Dendritic cell treated with granulocyte-macrophage colony-stimulating factor and Interleukin-4, amounts not matched to agents 40 ng/mL and 50 ng/mL, for 4 days (primary cell): ENCODE data around the gene TMEM178B.

Source experiments
- H3K27ac Mint-ChIP-seq: one replicate; pipeline ENCODE4 v1.8.0; 2022; ENCODE audit warnings: mild to moderate bottlenecking, mixed read lengths
- H3K27me3 Mint-ChIP-seq: one replicate; pipeline ENCODE4 v1.8.0; 2022; ENCODE audit warnings: mild to moderate bottlenecking, mixed read lengths
- H3K36me3 Mint-ChIP-seq: one replicate; pipeline ENCODE4 v1.8.0; 2022; ENCODE audit warnings: low read depth, mixed read lengths
- H3K4me1 Mint-ChIP-seq: one replicate; pipeline ENCODE4 v1.8.0; 2022; ENCODE audit warnings: low read depth, mixed read lengths
- H3K4me3 Mint-ChIP-seq: one replicate; pipeline ENCODE4 v1.8.0; 2022; ENCODE audit warnings: mild to moderate bottlenecking, moderate library complexity, mixed read lengths
- H3K9me3 Mint-ChIP-seq: one replicate; pipeline ENCODE4 v1.8.0; 2022; ENCODE audit warnings: mixed read lengths
- intact Hi-C: fragments of 100-400 bp; cut with micrococcal nuclease; formaldehyde crosslinking; loops from one replicate; pipeline ENCODE4 v1.15.0; 2022

The TMEM178B gene

DNA sequence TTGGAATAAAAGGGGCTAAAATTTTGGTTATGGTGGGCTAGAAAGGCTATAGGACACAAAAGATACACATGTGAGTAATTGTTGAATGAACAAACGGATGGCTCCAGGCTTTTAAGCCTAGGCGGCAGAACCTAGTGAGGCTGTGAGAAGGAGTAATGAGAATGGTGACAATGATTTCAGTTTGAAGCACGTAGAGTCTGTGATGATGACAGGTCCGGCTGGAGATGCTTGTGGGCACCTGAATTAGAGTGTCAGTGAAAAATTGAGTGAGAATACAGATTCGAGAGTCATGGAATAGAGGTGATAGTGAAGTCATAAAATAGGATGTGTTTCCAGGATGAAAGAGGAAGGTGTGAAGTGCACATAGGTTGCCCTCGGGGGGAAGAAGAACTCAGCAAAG is 170.6 kb downstream of the TMEM178B start:
- Mint-ChIP-seq H3K36me3 (no peaks in the 10 kb centered on the region), H3K27ac (no peak overlapping the region), H3K9me3 (no peaks in the 10 kb centered on the region), H3K4me1 (no peaks in the 10 kb centered on the region), H3K27me3 (peaks cover 2% of the 10 kb centered on the region), H3K4me3 (no peak overlapping the region)
- intact Hi-C loops = no loop called here

DNA sequence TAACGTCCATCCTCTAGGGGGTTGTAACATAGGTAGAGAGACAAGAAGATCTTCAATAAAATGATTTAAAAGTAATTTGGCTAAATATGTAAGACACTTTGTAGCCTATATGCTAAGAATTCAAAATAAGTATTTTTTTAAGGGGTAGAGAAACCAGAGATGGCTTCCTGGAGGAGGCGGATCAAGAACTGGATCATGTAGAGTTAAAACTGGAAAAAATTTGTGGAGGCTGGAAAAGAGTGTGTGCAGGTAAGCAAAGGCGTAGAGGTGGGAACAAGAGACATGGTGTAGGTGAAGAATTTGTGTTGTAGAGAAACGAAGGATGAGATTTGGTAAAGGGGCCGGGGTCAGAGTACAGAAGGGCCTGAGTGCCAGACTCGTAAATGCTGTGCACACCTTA is 172.6 kb downstream of the TMEM178B start:
- Mint-ChIP-seq H3K27ac (no peak overlapping the region), H3K9me3 (no peaks in the 10 kb centered on the region), H3K36me3 (no peaks in the 10 kb centered on the region), H3K4me3 (no peak overlapping the region), H3K4me1 (no peaks in the 10 kb centered on the region), H3K27me3 (peaks cover 2% of the 10 kb centered on the region)
- intact Hi-C loops = no loop called here

DNA sequence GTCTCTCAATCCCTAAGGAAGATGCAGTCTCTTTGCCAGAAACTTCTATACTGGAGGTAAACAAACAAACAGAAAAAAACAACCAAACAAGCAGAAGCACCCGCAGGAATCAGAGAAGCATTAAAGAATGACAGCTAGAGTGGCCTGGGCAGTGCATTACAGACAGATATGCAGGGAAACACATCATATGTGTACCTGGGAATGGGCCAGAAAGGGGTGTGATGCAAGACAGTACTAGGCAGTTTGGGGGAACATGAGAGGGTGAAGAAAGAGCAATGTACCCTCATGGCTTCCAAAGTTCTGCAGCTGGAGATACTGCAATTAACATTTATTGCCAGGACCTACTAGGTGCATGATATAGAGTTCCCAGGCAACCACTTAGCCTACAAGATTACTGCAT is 177.3 kb downstream of the TMEM178B start:
- Mint-ChIP-seq H3K27ac (no peak overlapping the region), H3K4me3 (no peak overlapping the region), H3K36me3 (no peaks in the 10 kb centered on the region), H3K4me1 (no peaks in the 10 kb centered on the region), H3K27me3 (peaks cover 2% of the 10 kb centered on the region), H3K9me3 (no peaks in the 10 kb centered on the region)
- intact Hi-C loops = no loop called here

DNA sequence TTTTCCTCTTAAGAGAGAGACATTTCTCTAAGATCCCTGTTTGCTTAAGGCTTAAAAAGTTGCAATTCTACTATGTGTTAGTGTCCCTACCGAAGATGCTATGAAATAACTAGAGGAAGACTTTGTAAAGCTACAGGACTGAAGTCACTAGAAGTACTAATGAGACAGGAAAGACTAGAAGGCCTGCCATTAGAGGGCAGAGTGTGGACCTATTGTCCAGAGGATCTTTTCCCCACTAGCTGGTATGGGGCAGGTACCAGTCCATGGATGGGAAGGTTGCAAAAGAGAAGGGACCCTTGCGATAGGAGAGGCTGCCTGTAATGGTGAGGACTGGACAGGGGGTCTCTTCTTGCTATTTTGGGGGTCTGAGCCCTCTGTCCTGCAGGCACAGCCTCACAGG is 178.1 kb downstream of the TMEM178B start:
- intact Hi-C loops = no loop called here

DNA sequence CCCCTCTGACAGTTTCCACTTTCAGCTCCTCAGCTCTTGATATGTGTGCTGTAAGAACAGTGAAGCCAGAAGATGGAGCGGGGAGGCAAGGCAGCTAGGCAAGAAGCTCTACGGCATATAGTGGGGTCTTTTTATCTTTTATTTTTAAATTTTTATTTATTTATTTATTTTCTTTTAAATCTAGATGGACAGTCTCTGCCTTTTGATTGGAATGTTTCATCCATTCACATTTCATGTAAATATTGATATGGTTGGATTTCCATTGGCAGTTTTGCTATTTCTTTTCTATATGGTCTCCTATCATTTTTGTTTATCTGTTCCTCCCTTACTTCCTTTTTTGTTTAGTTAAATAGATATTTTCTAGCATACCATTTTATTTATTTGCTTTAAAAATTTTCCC is 183.7 kb downstream of the TMEM178B start:
- H3K4me1 Mint-ChIP-seq = no peaks in the 10 kb centered on the region
- intact Hi-C loops = no loop called here
- no peak overlapping the region for H3K4me3 Mint-ChIP-seq
- H3K27me3 Mint-ChIP-seq = no peaks in the 10 kb centered on the region
- no peaks in the 10 kb centered on the region for H3K36me3 Mint-ChIP-seq
- peaks cover 19% of the 10 kb centered on the region for H3K9me3 Mint-ChIP-seq
- H3K27ac Mint-ChIP-seq = no peak overlapping the region

More for the DNA sequence above, 178.1 kb downstream of the TMEM178B start:
- Mint-ChIP-seq H3K4me1 (no peaks in the 10 kb centered on the region), H3K36me3 (no peaks in the 10 kb centered on the region), H3K27me3 (peaks cover 2% of the 10 kb centered on the region), H3K27ac (no peak overlapping the region), H3K4me3 (no peak overlapping the region), H3K9me3 (no peaks in the 10 kb centered on the region)

DNA sequence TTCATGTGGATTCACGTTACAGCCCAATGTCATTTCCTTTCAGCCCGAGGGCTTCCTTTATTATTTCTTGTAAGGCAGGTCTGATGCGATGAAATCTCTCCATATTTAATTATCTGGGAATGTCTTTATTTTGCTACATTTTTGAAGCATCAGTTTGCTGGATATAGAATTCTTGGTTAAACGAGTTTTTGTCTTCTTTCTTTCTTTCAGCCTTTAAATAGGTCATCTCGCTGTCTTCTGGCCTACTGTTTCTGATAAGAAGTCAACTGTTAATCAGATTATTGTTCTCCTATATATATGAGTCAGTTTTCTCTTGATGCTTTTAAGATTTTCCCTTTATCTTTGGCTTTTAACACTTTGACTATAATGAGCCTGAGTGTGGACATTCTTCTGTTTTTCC is 184.7 kb downstream of the TMEM178B start:
- no peak overlapping the region for H3K27ac Mint-ChIP-seq
- intact Hi-C loops = no loop called here
- H3K4me3 Mint-ChIP-seq = no peak overlapping the region
- no peaks in the 10 kb centered on the region for H3K27me3 Mint-ChIP-seq
- no peaks in the 10 kb centered on the region for H3K36me3 Mint-ChIP-seq
- peaks cover 19% of the 10 kb centered on the region for H3K9me3 Mint-ChIP-seq
- H3K4me1 Mint-ChIP-seq = no peaks in the 10 kb centered on the region

DNA sequence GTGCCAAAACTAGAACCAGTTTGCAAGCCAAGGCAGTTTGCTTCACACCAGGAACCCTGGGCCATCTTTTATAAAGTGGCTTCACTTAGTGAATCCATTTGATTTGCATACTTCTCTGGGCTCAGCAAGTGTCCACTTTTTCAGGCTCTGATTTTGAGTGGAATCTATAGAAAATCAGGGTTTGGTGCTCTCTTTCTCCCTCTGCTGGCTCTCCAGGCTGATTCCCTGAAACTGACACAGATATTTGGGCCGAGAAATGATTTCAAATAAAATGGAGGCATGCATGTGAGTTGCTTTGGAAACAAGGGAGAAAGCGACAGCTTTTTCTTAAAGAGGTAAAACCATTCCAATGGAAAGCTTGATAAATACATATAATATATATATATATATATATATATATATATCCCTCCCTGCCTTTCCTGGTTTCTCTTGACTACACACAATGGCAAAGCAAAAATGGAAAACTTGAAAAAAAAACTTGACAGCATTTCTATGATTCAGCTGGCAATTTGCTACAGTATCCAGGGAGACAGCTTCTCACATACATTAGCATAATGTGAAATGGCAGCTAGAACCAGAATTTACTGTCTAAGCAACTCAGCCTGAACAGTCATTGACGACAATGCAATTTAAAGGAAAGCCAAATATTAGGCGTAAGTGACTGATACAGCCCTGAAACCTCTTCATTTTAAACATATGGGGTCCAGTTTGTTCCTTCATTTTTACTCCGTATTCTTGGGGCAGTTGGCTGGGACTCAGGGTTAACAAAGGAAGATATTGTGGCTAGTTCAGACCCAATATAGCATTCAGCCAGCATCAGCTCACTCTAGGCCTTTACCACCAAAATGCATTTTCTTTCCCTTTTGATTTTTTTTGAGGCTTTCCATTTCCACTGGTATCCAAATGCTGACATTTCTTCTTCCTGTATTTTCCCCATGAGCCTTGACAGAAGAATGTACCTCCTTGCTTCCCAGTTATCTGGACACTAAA is 188.5 kb downstream of the TMEM178B start:
- Mint-ChIP-seq H3K4me1 (no peaks in the 10 kb centered on the region), H3K27ac (no peak overlapping the region), H3K9me3 (peaks cover 19% of the 10 kb centered on the region), H3K27me3 (no peaks in the 10 kb centered on the region), H3K36me3 (no peaks in the 10 kb centered on the region), H3K4me3 (no peak overlapping the region)
- intact Hi-C loops = no loop called here

DNA sequence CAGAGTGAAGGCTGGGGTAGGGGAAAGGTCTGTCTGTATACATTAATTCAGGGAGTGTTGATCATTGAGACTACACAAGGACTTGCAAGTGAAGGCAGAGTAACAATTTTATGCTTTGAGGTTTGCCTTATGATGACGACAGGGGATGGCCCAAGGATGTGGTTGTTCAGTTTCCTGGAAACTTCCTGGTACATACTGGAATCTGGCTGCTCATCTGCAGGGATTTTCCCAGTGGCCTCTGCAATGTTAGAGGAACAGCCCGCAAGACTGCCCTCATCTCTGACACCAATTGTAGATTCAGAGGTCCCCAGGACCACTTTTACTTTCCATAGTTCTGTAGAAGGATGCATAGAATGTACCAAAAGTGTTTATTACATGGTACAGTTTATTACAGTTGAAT is 189.6 kb downstream of the TMEM178B start:
- intact Hi-C loops = no loop called here
- H3K36me3 Mint-ChIP-seq = no peaks in the 10 kb centered on the region

DNA sequence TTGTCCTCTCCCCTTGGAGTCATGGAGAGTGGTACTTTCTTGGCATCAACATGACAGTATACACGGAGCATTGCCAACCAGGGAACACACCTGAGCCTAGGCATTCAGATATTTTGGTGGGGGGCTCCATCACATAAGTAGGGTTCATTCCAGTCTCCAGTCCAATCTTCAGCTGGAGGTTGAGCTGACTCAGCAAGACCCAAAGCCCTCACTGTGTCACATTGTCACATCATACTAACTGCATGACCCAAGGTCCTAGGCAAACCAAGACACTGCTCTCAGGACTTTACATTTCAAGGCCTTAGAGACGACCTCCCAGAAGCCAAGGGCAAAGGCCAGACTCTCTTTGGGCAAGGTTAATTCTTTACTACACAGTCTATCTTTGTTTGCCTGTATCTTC is 190.1 kb downstream of the TMEM178B start:
- intact Hi-C loops = no loop called here
- Mint-ChIP-seq H3K27me3 (no peaks in the 10 kb centered on the region), H3K27ac (no peak overlapping the region), H3K4me1 (no peaks in the 10 kb centered on the region), H3K9me3 (peaks cover 12% of the 10 kb centered on the region), H3K36me3 (no peaks in the 10 kb centered on the region), H3K4me3 (no peak overlapping the region)

More for the DNA sequence above, 189.6 kb downstream of the TMEM178B start:
- Mint-ChIP-seq H3K27me3 (no peaks in the 10 kb centered on the region), H3K4me3 (no peak overlapping the region), H3K9me3 (peaks cover 17% of the 10 kb centered on the region), H3K27ac (no peak overlapping the region), H3K4me1 (no peaks in the 10 kb centered on the region)

DNA sequence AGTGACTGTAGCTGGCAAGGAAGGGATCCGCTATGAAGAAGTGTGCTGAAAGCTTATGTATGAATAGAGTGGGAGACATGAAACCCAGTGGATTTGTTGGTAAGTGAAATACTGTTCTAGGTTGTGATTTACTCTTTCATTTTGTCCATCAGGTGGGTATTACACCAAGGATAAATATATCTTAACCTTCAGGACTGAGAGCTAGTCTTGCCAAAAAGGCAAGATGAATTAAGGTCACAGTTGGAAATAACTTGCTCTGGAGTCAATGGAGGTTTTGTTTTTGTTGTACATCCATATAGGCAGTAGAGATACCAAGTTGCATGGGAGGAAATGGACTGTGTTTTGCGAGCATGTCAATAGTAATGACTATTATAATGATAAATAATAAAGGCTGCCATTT is 190.6 kb downstream of the TMEM178B start:
- Mint-ChIP-seq H3K27me3 (no peaks in the 10 kb centered on the region), H3K4me3 (no peak overlapping the region), H3K9me3 (peaks cover 7% of the 10 kb centered on the region), H3K27ac (no peak overlapping the region), H3K4me1 (no peaks in the 10 kb centered on the region), H3K36me3 (no peaks in the 10 kb centered on the region)
- intact Hi-C loops = no loop called here

DNA sequence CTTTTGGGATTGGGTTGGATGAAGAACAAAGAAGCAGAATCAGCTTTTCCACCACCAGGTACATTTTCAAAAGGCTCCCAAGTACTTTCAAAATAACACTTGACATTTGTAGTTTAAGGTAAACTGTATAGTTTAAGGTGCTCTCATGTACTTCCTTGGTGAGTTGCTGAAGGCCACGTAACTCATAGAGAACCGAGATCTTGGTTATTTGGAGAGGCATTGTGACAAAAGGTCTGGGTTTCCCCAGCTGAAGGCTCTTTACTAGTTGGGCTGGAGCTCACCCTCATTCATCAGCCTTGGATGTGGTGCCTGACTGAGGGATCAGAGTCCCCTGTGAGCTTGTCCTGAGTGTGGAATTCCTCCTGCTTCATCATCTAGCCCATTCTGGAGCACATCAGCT is 191.8 kb downstream of the TMEM178B start:
- Mint-ChIP-seq H3K27ac (no peak overlapping the region), H3K36me3 (no peaks in the 10 kb centered on the region), H3K27me3 (no peaks in the 10 kb centered on the region), H3K4me1 (no peaks in the 10 kb centered on the region), H3K9me3 (no peaks in the 10 kb centered on the region), H3K4me3 (no peak overlapping the region)
- intact Hi-C loops = no loop called here

DNA sequence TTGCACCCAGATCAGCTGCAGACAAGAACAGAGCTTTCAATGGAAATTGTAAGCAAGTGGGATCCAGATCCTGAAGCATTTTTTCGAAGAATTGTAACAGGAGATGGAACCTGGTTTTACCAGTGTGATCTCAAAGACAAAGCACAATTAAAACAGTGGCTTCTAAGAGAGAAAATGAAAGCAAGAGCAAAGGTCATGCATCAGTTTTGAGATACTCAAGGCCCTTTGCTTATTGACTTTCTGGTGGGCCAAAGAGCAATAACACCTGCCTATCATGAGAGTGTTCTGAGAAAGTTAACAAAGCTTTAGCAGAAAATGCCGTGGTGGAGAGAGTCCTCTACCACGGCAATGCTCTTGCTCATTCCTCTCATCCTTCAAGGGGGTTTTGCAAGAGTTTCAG is 194.8 kb downstream of the TMEM178B start:
- H3K36me3 Mint-ChIP-seq = no peaks in the 10 kb centered on the region
- H3K4me3 Mint-ChIP-seq = no peak overlapping the region
- H3K9me3 Mint-ChIP-seq = no peaks in the 10 kb centered on the region
- intact Hi-C loops = no loop called here
- no peaks in the 10 kb centered on the region for H3K4me1 Mint-ChIP-seq
- no peaks in the 10 kb centered on the region for H3K27me3 Mint-ChIP-seq
- H3K27ac Mint-ChIP-seq = no peak overlapping the region

DNA sequence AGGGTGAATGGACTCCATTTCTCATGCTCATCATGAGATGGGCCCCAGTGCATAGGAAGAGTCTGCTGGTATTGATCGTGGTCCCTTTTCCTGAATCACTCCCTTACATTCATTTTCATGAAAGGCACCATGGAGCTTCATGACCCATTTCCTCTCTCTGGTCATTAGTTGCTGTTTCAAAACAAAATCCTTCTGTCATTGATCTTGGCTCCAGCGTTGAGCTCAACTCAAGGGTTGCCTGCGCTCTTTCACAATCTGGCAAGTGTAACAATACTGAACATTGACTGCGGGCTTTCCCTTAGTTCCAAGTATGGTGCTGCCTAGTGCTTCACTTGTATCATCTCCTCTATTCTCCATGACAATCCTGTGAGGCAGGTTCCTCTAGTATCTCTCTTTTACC is 197.6 kb downstream of the TMEM178B start:
- intact Hi-C loops = no loop called here
- H3K4me1 Mint-ChIP-seq = no peaks in the 10 kb centered on the region
- no peak overlapping the region for H3K27ac Mint-ChIP-seq
- no peaks in the 10 kb centered on the region for H3K36me3 Mint-ChIP-seq
- no peaks in the 10 kb centered on the region for H3K27me3 Mint-ChIP-seq
- H3K4me3 Mint-ChIP-seq = no peak overlapping the region
- H3K9me3 Mint-ChIP-seq = no peaks in the 10 kb centered on the region

DNA sequence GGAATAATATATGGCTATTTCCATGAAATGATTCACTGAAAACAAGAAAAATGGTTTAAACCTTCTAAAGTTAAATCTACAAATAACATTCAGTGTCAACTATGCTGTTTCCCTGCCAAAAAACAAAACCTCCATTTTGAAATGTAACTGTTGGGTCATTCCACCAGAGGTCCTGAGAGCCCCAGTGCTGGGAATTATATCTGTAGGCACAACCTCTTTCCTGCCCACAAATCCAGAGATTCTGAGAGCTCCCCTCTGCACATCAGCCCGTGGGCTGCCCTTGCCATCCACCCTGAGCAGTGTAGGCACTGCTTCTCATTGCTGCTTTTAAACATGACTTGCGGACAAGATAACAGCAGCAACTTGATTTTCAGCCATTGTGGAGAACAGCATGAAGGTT is 198.6 kb downstream of the TMEM178B start:
- no peak overlapping the region for H3K27ac Mint-ChIP-seq
- no peak overlapping the region for H3K4me3 Mint-ChIP-seq
- no peaks in the 10 kb centered on the region for H3K27me3 Mint-ChIP-seq
- no peaks in the 10 kb centered on the region for H3K4me1 Mint-ChIP-seq
- no peaks in the 10 kb centered on the region for H3K9me3 Mint-ChIP-seq
- H3K36me3 Mint-ChIP-seq = no peaks in the 10 kb centered on the region
- intact Hi-C loops = no loop called here

DNA sequence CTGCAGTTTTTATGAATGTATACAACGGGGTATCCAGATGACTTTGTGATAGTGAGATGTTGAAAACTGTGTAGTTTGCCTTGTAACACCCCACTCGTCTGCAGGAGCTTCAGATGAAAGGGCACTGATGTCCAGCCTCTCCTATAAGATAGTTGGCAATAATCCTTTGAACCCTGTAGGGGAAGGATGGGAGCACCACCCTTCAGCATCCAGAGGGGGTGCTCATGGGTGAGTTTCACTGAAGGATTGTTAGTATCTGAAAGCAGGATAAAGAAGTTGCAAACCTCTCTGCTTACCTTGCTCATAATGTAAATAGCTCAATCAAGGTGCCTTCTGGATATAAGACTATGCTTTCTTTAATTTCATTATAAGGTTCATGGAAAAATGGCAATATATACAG is 201.5 kb downstream of the TMEM178B start:
- Mint-ChIP-seq H3K27me3 (no peaks in the 10 kb centered on the region), H3K9me3 (no peaks in the 10 kb centered on the region), H3K36me3 (no peaks in the 10 kb centered on the region), H3K27ac (no peak overlapping the region), H3K4me3 (no peak overlapping the region), H3K4me1 (no peaks in the 10 kb centered on the region)
- intact Hi-C loops = no loop called here
